GM04503 (cell line): ENCODE data around the gene RTEL1.
"Not testable (repeated sequence)": the region's sequence is repeated elsewhere in the genome, so short reads cannot be mapped to it uniquely, and the experiment has no call there.

Experiments
- DNase-seq: peaks from one replicate; pipeline ENCODE4 v3.0.0-alpha.2; 2012; ENCODE audit warnings: low read depth

Gene RTEL1

DNA sequence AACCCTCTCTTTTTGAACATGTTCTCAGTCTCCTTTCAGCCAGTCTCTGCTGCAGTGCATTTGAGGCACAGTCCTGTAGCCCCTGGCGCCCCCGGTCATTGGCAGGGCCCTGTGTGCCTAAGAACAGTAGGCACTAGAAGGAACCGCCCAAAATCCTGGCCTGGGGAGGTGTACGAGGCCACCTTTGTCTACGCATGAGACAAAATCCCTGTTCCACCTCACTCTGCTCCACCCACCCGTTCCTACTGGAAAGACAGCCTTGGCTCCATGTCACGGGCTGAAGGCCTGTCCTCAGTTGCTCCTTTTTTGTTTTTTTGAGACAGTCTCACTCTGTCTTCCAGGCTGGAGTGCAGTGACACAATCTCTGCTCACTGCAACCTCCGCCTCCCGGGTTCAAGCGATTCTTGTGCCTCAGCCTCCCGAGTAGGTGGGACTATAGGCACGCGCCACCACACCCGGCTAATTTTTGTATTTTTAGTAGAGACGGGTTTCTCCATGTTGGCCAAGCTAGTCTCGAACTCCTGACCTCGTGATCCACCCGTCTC, 72.1 kb downstream of the RTEL1 start:
- not testable (repeated sequence) for DNase-seq

DNA sequence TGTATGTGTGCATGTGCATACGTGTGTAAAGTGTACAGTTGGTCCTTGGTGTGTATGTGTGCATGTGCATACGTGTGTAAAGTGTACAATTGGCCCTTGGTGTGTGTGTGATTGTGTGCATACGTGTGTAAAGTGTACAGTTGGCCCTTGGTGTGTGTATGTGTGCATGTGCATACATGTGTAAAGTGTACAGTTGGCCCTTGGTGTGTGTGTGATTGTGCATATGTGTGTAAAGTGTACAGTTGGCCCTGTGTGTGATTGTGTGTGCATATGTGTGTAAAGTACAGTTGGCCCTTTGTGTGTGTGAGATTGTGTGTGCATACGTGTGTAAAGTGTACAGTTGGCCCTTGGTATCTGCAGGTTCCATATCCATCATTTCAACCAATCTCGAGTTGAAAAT, 73.3 kb downstream of the RTEL1 start:
- no peak for DNase-seq

- DNase-seq: no peak
Observed at GRCh38 chr20:63732118-63733095, 74.3 kb downstream of the RTEL1 start.

GRCh38 chr20:63733117-63733516, 75.0 kb downstream of the RTEL1 start:
- DNase-seq: no peak

DNA sequence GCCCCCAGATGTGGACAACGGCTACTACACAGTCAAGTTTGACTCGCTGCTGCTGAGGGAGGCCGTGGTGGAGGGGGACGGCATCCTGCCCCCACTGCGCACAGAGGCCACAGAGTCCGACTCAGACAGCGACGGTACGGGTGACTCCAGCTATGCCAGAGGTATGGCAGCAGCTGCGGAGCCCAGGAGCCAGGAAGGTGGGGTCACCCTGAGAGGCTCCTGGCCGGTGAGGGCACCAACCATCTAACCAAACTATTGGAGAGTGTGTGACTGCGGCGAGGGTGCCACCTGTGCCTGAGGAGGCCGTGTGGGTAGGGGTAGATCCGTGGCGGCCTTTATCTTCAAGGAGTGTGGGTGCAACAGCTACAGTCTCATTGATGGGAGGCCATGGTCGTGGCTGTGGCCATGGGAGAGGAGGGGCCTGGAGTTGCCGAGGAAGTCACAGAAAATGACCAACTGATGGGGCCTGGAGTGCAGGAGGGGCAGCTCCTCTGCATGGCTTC, 75.5 kb downstream of the RTEL1 start:
- DNase-seq: no peak

- DNase-seq: no peak
Observed at GRCh38 chr20:63734111-63734945, 76.2 kb downstream of the RTEL1 start.

DNA sequence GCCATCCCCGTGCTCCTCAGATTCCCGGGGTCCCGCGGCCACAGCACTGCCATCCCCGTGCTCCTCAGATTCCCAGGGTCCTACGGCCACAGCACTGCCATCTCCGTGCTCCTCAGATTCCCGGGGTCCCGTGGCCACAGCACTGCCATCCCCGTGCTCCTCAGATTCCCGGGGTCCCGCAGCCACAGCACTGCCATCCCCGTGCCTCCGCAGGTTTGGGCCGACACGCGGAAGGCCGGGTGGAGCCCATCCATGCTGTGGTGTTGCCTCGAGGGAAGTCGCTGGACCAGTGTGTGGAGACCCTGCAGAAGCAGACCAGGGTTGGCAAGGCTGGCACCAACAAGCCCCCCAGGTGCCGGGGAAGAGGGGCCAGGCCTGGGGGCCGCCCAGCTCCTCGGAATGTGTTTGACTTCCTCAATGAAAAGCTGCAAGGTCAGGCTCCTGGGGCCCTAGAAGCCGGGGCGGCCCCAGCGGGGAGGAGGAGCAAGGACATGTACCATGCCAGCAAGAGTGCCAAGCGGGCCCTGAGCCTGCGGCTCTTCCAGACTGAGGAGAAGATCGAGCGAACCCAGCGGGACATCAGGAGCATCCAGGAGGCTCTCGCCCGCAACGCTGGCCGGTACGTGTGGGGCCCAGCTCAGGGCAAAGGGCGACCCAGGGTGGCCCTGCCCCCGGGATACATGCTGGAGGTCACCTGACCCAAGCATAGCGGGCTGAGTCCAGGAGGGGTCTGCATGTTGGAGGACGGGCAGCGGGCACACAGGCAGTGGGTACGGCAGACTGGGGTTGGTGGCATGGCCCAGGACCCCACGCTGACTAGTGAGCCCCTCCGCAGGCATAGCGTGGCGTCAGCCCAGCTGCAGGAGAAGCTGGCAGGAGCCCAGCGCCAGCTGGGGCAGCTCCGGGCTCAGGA, 77.1 kb downstream of the RTEL1 start:
- DNase-seq: no peak

GRCh38 chr20:63735859-63736718, 78.0 kb downstream of the RTEL1 start, which contains the start of gene LIME1:
Gene LIME1 (plus strand): TSS chr20:63736664. CDS start chr20:63737550, 886 bp downstream.
- DNase-seq: no peak

GRCh38 chr20:63736893-63737694, 79.0 kb downstream of the RTEL1 start:
- DNase-seq: no peak

DNA sequence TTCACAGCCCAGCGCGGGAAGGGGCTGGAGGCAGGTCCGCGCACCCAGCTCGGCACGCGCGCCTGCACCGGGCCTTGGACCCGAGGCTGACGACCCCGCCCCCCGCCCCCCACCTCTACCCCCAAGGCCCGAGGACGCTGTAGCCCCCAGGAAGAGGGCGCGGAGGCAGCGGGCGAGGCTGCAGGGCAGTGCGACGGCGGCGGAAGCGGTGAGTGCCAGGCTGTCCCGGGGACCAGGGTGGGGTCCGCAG, 79.5 kb downstream of the RTEL1 start:
- DNase-seq: no peak

- DNase-seq: no peak
Observed at GRCh38 chr20:63737945-63738686, 80.0 kb downstream of the RTEL1 start.

DNA sequence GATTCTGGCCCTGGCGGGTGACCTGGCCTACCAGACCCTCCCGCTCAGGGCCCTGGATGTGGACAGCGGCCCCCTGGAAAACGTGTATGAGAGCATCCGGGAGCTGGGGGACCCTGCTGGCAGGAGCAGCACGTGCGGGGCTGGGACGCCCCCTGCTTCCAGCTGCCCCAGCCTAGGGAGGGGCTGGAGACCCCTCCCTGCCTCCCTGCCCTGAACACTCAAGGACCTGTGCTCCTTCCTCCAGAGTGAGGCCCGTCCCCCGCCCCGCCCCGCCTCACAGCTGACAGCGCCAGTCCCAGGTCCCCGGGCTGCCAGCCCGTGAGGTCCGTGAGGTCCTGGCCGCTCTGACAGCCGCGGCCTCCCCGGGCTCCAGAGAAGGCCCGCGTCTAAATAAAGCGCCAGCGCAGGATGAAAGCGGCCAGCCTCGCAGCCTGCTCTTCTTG, 80.6 kb downstream of the RTEL1 start:
- no peak for DNase-seq

DNA sequence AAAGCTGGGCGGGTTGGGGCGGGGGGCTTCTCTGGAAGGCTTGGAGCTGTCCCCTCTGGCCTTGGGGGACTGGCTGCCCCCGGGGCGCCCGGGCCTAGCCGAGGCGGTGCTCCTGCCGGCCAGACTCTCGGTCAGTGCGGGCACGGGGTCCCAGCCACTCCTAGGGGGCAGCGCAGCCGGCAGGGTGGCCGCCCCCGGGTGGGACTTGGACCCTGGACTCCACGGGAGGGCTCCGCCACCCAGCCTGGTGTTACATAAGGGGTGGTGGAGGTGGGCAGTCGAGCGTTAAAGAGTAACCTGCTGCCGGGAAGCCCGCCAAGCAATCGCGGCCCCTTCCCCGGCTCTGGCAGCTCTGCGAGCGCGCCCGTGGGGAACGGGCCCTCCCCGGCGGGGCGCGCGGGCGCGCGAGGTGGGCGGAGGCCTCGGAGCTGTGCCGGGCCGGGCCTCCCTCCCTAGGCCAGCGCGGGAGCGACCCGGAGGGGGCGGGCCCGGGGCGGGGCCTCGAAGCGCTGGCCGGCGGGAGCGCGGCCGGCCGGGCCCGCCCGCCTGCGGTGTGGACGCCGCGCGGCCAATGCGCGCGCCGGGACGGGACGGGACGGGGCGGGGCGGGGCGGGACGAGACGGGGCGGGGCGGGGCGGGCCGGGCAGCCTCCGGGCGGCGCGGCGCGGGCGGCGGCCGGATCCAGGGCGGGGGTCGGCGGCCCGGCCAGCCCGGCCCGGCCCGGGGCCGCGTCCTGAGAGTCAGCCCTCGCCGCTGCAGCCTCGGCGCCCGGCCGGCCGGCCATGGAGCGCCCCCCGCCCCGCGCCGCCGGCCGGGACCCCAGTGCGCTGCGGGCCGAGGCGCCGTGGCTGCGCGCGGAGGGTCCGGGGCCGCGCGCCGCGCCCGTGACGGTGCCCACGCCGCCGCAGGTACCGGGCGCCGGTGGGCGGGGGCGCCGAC, 81.3 kb downstream of the RTEL1 start, which contains the start of gene SLC2A4RG:
Gene SLC2A4RG (plus strand): TSS at position 647 of the 940 bp plus-strand sequence. CDS start 137 bp downstream, at position 784.
- peak; percentile 12 for DNase-seq

DNA sequence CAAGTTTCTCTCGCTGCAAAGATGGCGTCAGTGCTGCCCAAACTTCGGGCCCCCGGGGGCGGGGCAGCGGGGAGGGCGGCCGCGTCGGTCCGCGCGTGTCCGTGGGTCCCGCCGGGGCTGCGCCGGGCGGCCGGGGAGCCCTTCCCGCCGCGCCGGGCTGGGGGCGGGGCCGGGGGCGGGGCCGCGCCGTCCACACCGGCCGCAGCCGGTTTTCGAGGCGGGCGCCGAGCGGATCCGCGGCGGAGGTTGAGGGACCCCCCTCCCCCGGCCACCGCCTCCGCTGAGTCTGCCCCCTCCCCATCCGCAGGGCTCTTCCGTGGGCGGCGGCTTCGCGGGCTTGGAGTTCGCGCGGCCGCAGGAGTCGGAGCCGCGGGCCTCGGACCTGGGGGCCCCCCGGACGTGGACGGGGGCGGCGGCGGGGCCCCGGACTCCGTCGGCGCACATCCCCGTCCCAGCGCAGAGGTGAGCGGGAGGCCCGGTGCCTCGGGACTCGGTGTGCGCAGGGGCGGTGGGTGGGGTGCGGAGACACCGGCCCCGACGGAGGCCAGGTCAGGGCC, 82.0 kb downstream of the RTEL1 start:
- DNase-seq: no peak

DNA sequence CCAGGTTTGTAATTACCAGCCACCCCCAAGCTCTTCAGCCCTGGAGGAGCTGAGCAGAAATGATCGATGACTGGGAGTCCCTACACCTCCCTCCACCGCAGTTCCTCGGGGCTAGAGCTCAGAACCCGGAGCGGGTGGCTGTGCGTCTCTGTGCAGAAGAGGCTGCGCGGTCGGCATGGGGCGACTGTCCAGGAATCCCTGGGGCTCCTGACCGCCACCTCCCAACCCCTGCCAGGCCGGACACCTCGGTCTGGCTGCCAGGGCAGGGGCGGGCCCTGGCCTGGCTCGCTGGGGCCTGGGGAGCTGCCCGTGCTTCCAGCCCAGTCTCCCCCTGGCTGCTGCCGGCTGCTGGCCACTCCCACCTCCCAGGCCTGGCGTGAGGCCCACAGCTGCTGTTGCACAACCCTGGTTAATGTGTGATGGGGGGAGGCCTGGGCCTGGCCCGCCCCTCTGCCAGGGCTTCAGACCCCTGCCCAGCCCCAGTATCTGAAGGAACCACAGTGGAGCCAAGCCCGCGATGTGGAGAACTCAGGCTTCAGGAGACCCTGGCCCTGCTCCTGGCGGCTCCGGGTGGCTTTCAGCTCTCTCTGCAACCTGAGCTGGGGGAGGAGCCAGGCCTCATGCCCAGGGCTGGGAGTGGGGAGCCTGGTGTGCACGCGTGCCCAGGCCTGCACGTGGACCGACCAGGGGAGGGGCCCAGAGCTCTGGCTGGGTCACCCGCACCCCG, 82.7 kb downstream of the RTEL1 start:
- peak; percentile 68 for DNase-seq

DNA sequence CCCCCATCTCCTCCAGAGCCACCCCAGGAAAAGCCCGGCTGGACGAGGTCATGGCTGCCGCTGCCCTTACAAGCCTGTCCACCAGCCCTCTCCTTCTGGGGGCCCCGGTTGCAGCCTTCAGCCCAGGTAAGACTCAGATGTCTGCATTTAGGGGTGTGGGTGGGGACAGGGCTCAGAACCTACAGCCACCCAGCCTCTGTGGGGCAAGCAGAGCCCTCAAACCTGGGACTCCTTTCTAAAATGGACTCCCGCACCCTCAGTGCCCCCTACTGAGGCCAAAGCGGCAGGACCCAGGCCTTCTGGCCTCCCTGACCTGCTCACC, 83.2 kb downstream of the RTEL1 start:
- DNase-seq: no peak
